Measurements from ENCODE around the gene LGALS12.
"Not testable (repeated sequence)": the region's sequence is repeated elsewhere in the genome, so short reads cannot be mapped to it uniquely, and the experiment has no call there.

Gene LGALS12

GRCh38 chr11:63506876-63507275, 992 bp downstream of the LGALS12 start:
- DNase-seq: no peak

GRCh38 chr11:63507511-63507910, 1.6 kb downstream of the LGALS12 start:
- DNase-seq: no peak

GRCh38 chr11:63508009-63508408, 2.1 kb downstream of the LGALS12 start:
- DNase-seq: no peak

- no peak for DNase-seq
Observed at GRCh38 chr11:63508745-63509144, 2.9 kb downstream of the LGALS12 start.

- peak; percentile 61 for DNase-seq
Observed at GRCh38 chr11:63510360-63511047, 4.6 kb downstream of the LGALS12 start.

GRCh38 chr11:63511048-63511748, 5.3 kb downstream of the LGALS12 start:
- no peak for DNase-seq

GRCh38 chr11:63512816-63513215, 6.9 kb downstream of the LGALS12 start:
- no peak for DNase-seq

GRCh38 chr11:63516109-63516508, 10.2 kb downstream of the LGALS12 start:
- DNase-seq: no peak

- no peak for DNase-seq
Observed at GRCh38 chr11:63517156-63517555, 11.3 kb downstream of the LGALS12 start.

- peak; percentile 33 for DNase-seq
Observed at GRCh38 chr11:63518548-63518947, 12.7 kb downstream of the LGALS12 start.

GRCh38 chr11:63520606-63521170, 14.8 kb downstream of the LGALS12 start:
- DNase-seq: no peak

- no peak for DNase-seq
Observed at GRCh38 chr11:63521896-63522295, 16.0 kb downstream of the LGALS12 start.

GRCh38 chr11:63523151-63523550, 17.3 kb downstream of the LGALS12 start:
- no peak for DNase-seq

- DNase-seq: no peak
Observed at GRCh38 chr11:63527667-63528066, 21.8 kb downstream of the LGALS12 start.

- DNase-seq: not testable (repeated sequence)
Observed at GRCh38 chr11:63528156-63528555, 22.3 kb downstream of the LGALS12 start.

GRCh38 chr11:63528729-63529278, 22.9 kb downstream of the LGALS12 start:
- not testable (repeated sequence) for DNase-seq

GRCh38 chr11:63529373-63529772, 23.5 kb downstream of the LGALS12 start:
- not testable (repeated sequence) for DNase-seq

- DNase-seq: no peak
Observed at GRCh38 chr11:63530021-63530420, 24.1 kb downstream of the LGALS12 start.

- peak; percentile 79 for DNase-seq
Observed at GRCh38 chr11:63531074-63531792, 25.3 kb downstream of the LGALS12 start.

GRCh38 chr11:63532117-63532516, 26.2 kb downstream of the LGALS12 start:
- no peak for DNase-seq

GRCh38 chr11:63532799-63533475, 27.1 kb downstream of the LGALS12 start:
- no peak for DNase-seq

- no peak for DNase-seq
Observed at GRCh38 chr11:63534076-63534475, 28.2 kb downstream of the LGALS12 start.

Data from fibroblast of upper back skin (primary cell).